GM12878 (cell line): Measurements from ENCODE around the gene USF1. TPM values are rescaled to one million over a fixed set of nuclear protein-coding genes. Genes with fewer than 3 reads are reported as not detected.

Source experiments
- DPF2 ChIP-seq: fragments of 450-650 bp; IDR thresholded peaks from 2 replicates; pipeline ENCODE4 v1.6.1; 2017; ENCODE audit warnings: mild to moderate bottlenecking
- EED ChIP-seq: sonication (generic); IDR thresholded peaks from 2 replicates; pipeline ENCODE4 v1.6.1; 2016; ENCODE audit warnings: antibody characterized with exemption, low read depth
- EGR1 ChIP-seq, 2 experiments: IDR thresholded peaks; 1 replicate in 1 of 2; 2 replicates in 1 of 2; pipeline ENCODE4 v1.6.1; 2011 to 2012; ENCODE audit warnings: low read depth in 2 of 2, low read length in 2 of 2, borderline replicate concordance in 1 of 2, mild to moderate bottlenecking in 1 of 2, moderate library complexity in 1 of 2
- GABPA ChIP-seq: IDR thresholded peaks from 2 replicates; pipeline ENCODE4 v1.6.1; 2014; ENCODE audit warnings: antibody characterized with exemption, low read depth, mild to moderate bottlenecking, inconsistent platforms
- GATAD2B ChIP-seq: fragments of 450-650 bp; conservative IDR thresholded peaks from 2 replicates; pipeline ENCODE4 v1.6.1; 2017; ENCODE audit warnings: low read depth, mild to moderate bottlenecking, moderate library complexity
- IRF4 ChIP-seq: IDR thresholded peaks from 2 replicates; pipeline ENCODE4 v1.6.1; 2011; ENCODE audit warnings: low read depth, low read length
- LARP7 ChIP-seq: fragments of 450-650 bp; IDR thresholded peaks from 2 replicates; pipeline ENCODE4 v1.6.1; 2017; ENCODE audit warnings: mild to moderate bottlenecking
- MAX ChIP-seq: IDR thresholded peaks from 2 replicates; pipeline ENCODE4 v1.6.1; 2012; ENCODE audit warnings: low read depth, low read length, improper control_type of control experiment
- MEF2B ChIP-seq: fragments of 450-650 bp; IDR thresholded peaks from 2 replicates; pipeline ENCODE4 v1.6.1; 2018; ENCODE audit warnings: mild to moderate bottlenecking, moderate library complexity; ENCODE audit not compliant: partially characterized antibody, poor library complexity, severe bottlenecking
- MTA2 ChIP-seq: fragments of 450-650 bp; IDR thresholded peaks from 2 replicates; pipeline ENCODE4 v1.6.1; 2016; ENCODE audit warnings: low read depth, mild to moderate bottlenecking, moderate library complexity
- NFIC ChIP-seq: IDR thresholded peaks from 2 replicates; pipeline ENCODE4 v1.6.1; 2012; ENCODE audit warnings: low read depth, mild to moderate bottlenecking, inconsistent platforms, low read length, moderate library complexity
- NFYA ChIP-seq: IDR thresholded peaks from 2 replicates; pipeline ENCODE4 v1.6.1; 2011; ENCODE audit warnings: low read depth, mild to moderate bottlenecking, low read length, improper control_type of control experiment, borderline replicate concordance
- NKRF ChIP-seq: fragments of 450-650 bp; conservative IDR thresholded peaks from 2 replicates; pipeline ENCODE4 v1.6.1; 2017; ENCODE audit warnings: mild to moderate bottlenecking, moderate library complexity
- POLR2AphosphoS5 ChIP-seq: IDR thresholded peaks from 2 replicates; pipeline ENCODE4 v1.6.1; 2011; ENCODE audit warnings: mild to moderate bottlenecking, low read length, inconsistent platforms
- POU2F2 ChIP-seq: IDR thresholded peaks from 3 replicates; pipeline ENCODE4 v1.6.1; 2011; ENCODE audit warnings: low read depth, mild to moderate bottlenecking, low read length, borderline replicate concordance
- RELA ChIP-seq: fragments of 450-650 bp; IDR thresholded peaks from 2 replicates; pipeline ENCODE4 v1.8.0; 2014; ENCODE audit warnings: borderline replicate concordance; ENCODE audit not compliant: partially characterized antibody
- TARDBP ChIP-seq: IDR thresholded peaks from 2 replicates; pipeline ENCODE4 v1.6.1; 2016; ENCODE audit warnings: borderline replicate concordance
- TCF12 ChIP-seq: IDR thresholded peaks from 2 replicates; pipeline ENCODE4 v1.6.1; 2011; ENCODE audit warnings: low read depth, mild to moderate bottlenecking, low read length
- TCF3 ChIP-seq: IDR thresholded peaks from 2 replicates; pipeline ENCODE4 v1.6.1; 2012; ENCODE audit warnings: low read depth, mild to moderate bottlenecking, low read length, borderline replicate concordance; ENCODE audit not compliant: insufficient read depth
- YY1 ChIP-seq: IDR thresholded peaks from 2 replicates; pipeline ENCODE4 v1.6.1; 2011; ENCODE audit warnings: low read depth, mild to moderate bottlenecking, low read length
- ZNF384 ChIP-seq: IDR thresholded peaks from 2 replicates; pipeline ENCODE4 v1.6.1; 2012; ENCODE audit warnings: low read depth, mild to moderate bottlenecking, low read length, improper control_type of control experiment, borderline replicate concordance
- ZNF687 ChIP-seq: fragments of 450-650 bp; IDR thresholded peaks from 2 replicates; pipeline ENCODE4 v1.6.1; 2017; ENCODE audit warnings: mild to moderate bottlenecking, moderate library complexity
- polyA plus RNA-seq, 11 experiments: library from polyadenylated mRNA; depleted of rRNA in 4 of 11; unstranded in 6 of 11; stranded (reverse) in 5 of 11; fragments of >200 nt; fragmentation: Nextera tagmentation in 4 of 11; fragmentation: Illumina TruSeq in 1 of 11; extraction: Ambion mirVana in 4 of 11; extraction: Trizol in 1 of 11; gene quantifications; 1 replicate in 1 of 11; 2 replicates in 10 of 11; pipeline versions ENCODE4 v1.2.1 to v1.2.3, GENCODE V29; 2011 to 2016; ENCODE audit warnings: inconsistent platforms in 2 of 11, missing spikeins in 2 of 11, low read depth in 1 of 11
- total RNA-seq, 4 experiments: library from RNA; depleted of rRNA in 3 of 4; stranded (reverse); fragments of >200 nt in 3 of 4; fragmentation: Illumina TruSeq in 1 of 4; extraction: Trizol in 1 of 4; gene quantifications; 2 replicates each; pipeline versions ENCODE4 v1.2.1 to v1.2.3, GENCODE V29; 2013 to 2021

Gene USF1
- total and polyA plus RNA-seq, 10 of the 15 experiments (the other 5 are each of a cell fraction or from before 2014, with no cell fraction given), result 9.4 to 92.1 (median 53.5) TPM

GRCh38 chr1:161013488-161014230, 32.1 kb downstream of the USF1 start (continued):
- TF ChIP-seq ZNF687 (peak; percentile 85), ZNF384 (no peak), POU2F2 (peak; percentile 31; the same call in 1 of the 3 replicates), MTA2 (0 out of 2 replicates have a peak, but pooled peaks have one; percentile 65), NFYA (no peak), TCF12 (peak; percentile 96), YY1 (peak; percentile 26; the same call in 1 of the 2 replicates), GABPA (peak; percentile 82), MEF2B (peak; percentile 33), MAX (peak; percentile 58; the same call in 1 of the 2 replicates), TARDBP (0 out of 2 replicates have a peak, but pooled peaks have one; percentile 43), NFIC (peak; percentile 75), POLR2AphosphoS5 (peak; percentile 58), GATAD2B (peak; percentile 75; the same call in 1 of the 2 replicates), EED (peak; percentile 95), DPF2 (peak; percentile 74; the same call in 1 of the 2 replicates), EGR1 (IDR thresholded peaks at IDR 0.05; ENCODE audit: borderline replicate concordance in 1 of 2, low read depth in 2 of 2, low read length in 2 of 2) (peak in 1 of 2 experiments; percentile 57; a peak in 1 of 3 replicates), TCF3 (peak; percentile 92; the same call in 1 of the 2 replicates), LARP7 (0 out of 2 replicates have a peak, but pooled peaks have one; percentile 29), NKRF (peak; percentile 34; the same call in 1 of the 2 replicates), IRF4 (peak; percentile 52; the same call in 1 of the 2 replicates), RELA (peak; percentile 71)
